GM12892 (cell line): ENCODE measurements around the gene THAP10.

Experiments used
- POLR2AphosphoS5 ChIP-seq: IDR thresholded peaks from 2 replicates; pipeline ENCODE4 v1.6.1; 2011; ENCODE audit warnings: low read depth, low read length, control low read depth
- TAF1 ChIP-seq: IDR thresholded peaks from 2 replicates; pipeline ENCODE4 v1.6.1; 2011; ENCODE audit warnings: low read depth, mild to moderate bottlenecking, control low read depth, low read length, borderline replicate concordance

DNA sequence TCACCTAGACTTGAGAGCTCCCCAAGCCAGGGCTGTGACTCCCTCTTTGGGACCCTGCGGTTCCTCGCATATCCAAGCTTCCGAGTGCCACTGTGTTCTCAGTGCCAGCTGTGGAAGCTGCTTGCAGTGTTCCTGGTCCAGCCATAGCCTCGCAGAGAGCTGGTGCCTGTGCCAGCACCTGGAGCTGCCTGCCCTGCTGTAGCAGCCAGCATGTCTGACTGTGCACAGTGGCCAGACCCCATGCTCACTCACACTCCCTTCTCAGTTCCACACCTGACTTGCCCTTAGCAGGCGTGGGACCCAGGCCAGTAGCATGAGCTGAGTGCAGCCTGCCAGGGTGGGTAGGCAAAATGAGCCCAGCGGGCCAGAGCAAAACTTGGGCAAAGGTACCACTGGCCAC lies 25.7 kb upstream of the THAP10 start:
- TF ChIP-seq POLR2AphosphoS5 (no peak), TAF1 (no peak)
